Eye (tissue), 1 donor: ENCODE data around the gene ZDHHC1.

Experiments used
- DNase-seq: peaks from one replicate; pipeline ENCODE4 v3.0.0-alpha.2; 2015

The ZDHHC1 gene

GRCh38 chr16:67447508-67448076 lies 31.3 kb upstream of the ZDHHC1 start:
- DNase-seq: peak; percentile 45

GRCh38 chr16:67446968-67447507 lies 30.8 kb upstream of the ZDHHC1 start:
- no peak for DNase-seq

DNA sequence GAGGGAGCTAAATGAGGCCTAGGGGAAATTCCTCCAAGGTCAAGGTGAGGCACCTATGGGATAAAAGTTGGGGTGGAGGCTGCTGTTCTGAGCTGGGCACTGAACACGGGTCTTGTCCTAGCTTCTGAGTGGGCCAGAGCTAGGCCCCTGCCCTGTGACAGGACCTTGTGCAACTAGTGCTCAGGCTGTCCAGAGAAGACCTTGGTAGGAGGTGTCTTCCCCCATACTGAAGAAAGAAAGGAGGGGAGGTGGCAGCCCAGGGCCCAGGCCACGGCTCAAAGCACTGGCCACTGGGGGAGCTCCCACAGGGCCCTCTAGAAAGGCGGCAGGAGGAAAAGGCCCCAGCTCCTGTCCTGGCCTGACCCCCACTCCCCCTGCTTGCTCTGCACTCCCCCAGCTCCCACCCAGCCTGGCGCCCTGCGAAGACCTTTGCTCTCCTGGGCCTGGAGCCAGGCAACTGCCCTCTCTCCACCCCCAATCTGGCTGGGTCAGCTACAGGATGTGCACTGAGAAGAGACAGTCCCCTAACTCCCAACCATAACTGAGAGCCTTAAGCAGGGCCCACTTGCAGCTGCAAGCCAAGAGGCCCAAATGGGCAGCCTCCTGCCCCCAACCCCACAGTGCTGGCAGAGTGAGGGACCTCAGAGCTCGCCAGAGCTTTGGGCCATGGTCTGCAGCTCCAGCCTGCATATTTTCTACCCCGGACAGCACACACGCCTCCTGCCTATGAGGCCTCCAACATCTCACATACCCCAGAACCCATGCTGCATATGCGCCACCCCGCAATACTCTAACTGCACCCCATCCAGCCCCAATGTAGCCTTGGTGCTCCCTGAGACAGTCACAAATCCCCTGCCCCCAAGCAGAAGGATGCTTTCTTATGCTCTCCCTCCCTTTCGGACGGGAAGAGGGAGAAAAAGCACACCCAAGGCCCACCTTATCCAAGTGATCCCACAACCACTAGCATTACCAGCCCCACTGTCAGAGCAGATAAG lies 29.9 kb upstream of the ZDHHC1 start:
- no peak for DNase-seq

- DNase-seq: no peak
Measured at GRCh38 chr16:67445441-67445912, 29.2 kb upstream of the ZDHHC1 start.

- DNase-seq: no peak
Measured at GRCh38 chr16:67445126-67445426, 28.8 kb upstream of the ZDHHC1 start.

DNA sequence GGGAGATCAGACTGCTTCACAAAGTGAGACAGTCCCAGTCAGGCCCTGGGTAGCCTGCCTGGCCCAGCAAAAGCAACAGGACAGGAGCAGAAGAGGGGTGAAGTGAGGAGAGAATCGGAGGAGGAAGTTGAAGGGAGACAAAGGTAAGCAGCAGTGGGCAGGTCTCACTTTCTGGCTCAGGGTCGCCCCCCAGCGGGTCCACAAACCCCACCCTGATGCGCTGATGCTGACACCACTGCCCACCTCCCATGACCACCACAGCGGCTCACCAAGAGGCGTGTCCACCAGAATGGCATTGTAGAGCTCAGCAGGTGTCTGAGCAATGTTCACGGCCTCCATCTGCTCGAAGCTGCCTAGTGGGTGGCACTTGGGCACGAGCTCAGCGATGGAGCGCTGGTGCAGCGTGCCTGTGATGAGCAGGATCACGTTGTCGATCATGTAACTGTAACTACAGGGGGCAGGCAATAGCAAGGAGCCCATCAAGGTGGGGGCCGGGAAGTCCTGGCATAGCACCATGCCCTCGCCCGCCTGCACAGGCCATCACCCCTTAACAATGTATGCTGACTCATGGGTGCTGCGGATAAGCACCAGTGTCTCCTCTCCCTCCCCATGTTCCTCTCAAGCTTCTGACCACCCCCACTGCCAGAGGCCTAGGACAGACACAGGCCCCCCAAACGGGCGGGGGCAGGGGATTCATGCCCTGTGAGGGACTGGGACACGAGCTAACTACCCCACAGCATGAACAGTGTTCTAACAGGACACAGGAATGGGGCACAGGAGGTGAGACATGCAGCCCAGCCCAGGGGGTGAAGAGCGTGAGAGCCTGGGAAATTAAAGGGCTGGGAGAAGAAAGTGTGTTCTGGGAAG lies 28.2 kb upstream of the ZDHHC1 start:
- DNase-seq: no peak

DNA sequence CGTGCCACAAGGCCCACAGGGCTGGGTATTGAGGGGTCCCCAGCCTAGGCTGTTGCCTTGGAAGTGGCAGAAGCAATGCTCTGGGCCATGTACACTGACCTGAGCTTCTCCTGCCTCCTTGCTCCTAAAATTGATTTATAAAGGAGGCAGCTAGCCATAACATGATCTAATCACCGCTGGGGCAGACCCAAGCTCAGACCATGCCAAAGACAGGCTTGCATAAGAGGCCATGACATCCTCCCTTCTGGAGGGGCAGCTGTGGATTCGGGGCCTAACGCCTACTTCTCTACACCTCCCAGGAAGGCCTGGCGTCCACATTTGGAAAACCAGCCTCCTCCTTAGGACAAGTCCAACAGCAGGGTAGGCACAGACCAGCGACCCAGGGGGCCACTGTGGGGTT lies 27.0 kb upstream of the ZDHHC1 start:
- no peak for DNase-seq

DNA sequence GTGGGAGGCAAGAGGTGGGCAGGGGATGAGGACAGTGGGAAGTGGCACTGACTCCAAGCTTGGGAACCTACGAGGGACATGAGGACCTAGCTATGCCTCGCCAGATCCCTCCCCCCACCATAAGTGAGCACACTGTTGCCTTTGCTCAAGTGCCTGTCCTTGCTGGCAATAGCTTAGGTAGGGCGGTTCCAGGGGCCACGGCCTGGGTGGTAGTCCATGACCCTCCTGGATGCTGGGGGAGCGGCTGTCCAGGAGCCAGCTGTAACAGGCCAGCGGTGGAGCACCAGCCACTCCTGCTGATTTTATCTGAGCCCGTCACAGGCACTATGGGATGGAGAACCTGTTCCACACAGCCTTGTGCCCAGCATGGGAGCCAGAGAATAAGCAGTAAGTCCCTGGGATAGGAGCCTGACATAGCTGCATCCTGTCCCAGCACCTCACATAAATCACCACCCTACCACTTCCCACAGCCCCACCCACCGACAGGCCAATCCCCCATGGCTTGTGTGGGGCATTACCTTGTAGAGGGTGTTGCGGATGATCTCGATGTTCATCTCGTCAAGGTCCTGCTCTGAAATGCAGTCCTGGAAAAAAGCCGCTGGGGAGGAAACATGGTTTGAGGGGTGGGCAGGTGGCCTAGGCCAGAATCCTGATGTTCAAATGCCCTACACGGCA lies 26.4 kb upstream of the ZDHHC1 start:
- DNase-seq: no peak

DNA sequence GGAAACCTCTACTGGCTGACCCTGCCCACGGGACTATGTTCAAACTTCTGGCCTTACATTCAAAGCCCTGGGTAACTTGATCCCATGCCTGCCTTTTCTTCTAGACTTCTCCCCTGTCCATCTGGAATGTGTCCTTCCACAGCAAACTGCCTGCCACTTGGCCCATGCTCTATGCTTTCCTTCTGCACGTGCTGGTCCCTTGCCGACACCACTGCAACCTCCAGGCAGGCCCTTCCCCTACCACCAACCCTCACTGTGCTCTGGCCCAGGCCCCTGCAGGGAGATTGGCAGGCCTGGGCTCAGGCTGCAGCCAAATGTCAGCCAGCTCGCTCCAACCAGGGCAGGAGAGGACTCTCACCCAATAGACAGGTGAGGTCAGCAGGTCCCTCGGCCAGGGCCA lies 25.6 kb upstream of the ZDHHC1 start:
- DNase-seq: no peak

GRCh38 chr16:67441271-67441753 lies 25.0 kb upstream of the ZDHHC1 start:
- peak; percentile 16 for DNase-seq

- DNase-seq: no peak
Measured at GRCh38 chr16:67438824-67439393, 22.6 kb upstream of the ZDHHC1 start.

GRCh38 chr16:67438098-67438791 lies 22.0 kb upstream of the ZDHHC1 start:
- DNase-seq: no peak

- no peak for DNase-seq
Measured at GRCh38 chr16:67437513-67437912, 21.2 kb upstream of the ZDHHC1 start.

DNA sequence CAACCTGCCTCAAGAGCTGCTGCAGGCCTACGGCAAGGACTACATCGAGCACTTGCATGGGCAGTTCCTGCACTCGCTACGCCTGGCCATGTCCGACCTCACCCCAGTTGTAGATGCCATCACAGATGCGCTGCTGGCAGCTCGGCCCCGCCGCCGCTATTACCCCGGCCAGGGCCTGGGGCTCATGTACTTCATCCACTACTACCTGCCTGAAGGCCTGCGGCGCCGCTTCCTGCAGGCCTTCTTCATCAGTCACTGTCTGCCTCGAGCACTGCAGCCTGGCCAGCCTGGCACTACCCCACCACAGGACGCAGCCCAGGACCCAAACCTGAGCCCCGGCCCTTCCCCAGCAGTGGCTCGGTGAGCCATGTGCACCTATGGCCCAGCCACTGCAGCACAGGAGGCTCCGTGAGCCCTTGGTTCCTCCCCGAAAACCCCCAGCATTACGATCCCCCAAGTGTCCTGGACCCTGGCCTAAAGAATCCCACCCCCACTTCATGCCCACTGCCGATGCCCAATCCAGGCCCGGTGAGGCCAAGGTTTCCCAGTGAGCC lies 20.4 kb upstream of the ZDHHC1 start:
- no peak for DNase-seq

DNA sequence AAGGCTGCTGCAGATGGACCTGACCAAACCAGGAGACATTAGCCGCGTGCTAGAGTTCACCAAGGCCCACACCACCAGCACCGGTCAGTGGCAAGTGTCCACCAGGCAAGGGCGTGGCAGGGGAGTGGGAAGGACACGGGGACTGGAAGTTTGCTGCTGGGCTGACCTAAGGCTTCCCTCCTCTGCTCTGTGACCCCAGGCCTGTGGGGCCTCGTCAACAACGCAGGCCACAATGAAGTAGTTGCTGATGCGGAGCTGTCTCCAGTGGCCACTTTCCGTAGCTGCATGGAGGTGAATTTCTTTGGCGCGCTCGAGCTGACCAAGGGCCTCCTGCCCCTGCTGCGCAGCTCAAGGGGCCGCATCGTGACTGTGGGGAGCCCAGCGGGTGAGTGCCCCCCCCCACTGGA lies 19.5 kb upstream of the ZDHHC1 start:
- DNase-seq: no peak

DNA sequence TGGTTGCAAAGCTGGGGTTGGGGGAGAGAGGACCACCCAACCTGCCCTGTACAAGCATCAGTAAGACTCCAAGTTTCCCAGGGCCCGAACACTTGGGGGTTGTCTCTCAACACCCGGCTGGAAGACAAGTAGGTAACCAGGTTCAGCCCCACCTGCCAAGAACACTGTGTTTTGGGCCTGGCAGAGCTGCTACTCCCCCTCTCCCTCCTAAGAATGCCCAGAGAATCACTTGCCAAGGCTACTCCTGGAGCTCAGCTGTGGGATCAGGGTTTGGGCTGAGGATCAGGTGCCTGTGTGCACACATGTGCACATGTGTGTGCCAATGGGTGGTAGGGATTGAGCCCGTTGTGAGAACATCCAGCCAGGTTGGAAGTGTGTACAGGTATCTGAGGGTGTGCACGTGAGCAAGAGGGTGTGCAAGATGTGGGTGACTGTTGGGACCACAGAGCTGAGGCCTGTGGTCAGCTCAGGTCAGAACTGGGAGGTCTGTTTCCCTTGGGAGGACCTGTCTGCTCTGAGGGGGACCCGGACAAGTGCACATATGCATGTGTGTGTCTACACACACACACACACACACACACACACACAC lies 16.9 kb upstream of the ZDHHC1 start:
- no peak for DNase-seq

GRCh38 chr16:67432506-67432890 lies 16.2 kb upstream of the ZDHHC1 start:
- DNase-seq: no peak

GRCh38 chr16:67431775-67432505 lies 15.7 kb upstream of the ZDHHC1 start:
- peak; percentile 70 for DNase-seq

DNA sequence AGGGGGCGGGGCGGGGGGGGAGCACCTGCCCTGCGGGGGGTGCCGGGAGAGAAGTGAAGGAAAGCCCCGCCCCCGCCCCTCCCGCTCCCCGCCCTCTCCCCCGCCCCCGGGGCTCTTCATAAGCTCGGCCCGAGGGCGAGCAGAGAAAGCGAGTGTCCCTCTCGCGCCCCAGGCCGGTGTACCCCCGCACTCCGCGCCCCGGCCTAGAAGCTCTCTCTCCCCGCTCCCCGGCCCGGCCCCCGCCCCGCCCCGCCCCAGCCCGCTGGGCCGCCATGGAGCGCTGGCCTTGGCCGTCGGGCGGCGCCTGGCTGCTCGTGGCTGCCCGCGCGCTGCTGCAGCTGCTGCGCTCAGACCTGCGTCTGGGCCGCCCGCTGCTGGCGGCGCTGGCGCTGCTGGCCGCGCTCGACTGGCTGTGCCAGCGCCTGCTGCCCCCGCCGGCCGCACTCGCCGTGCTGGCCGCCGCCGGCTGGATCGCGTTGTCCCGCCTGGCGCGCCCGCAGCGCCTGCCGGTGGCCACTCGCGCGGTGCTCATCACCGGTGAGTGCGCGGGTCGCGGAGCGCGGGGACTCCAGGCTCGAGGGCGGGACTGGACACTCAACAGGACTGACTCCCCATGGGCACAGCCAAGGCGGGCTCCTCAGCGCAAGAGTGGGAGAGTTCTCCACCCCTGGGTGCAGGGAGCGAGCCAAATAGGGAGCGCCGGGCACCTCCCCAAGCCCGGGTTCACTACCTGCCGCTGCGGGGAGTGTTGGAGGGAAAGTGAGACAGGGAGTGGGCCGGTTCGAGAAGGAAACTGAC lies 14.9 kb upstream of the ZDHHC1 start, which contains the start of gene HSD11B2:
HSD11B2 (plus strand) TSS at position 145 of the 798 bp plus-strand sequence; CDS start at position 273, 128 bp downstream.
- DNase-seq: peak; percentile 73
